ENCODE results near the gene KCNIP1.

- TF ChIP-seq NFE2L2 (conservative IDR thresholded peaks at IDR 0.05; ENCODE audit: low read length) (no peak), POLR2A (IDR thresholded peaks at IDR 0.05; ENCODE audit: low read length) (no peak), HDAC2 (IDR thresholded peaks at IDR 0.05) (no peak), CEBPB (IDR thresholded peaks at IDR 0.05) (no peak), CTCF (IDR thresholded peaks at IDR 0.05) (no peak), MAX (IDR thresholded peaks at IDR 0.05) (no peak), ELK1 (IDR thresholded peaks at IDR 0.05; ENCODE audit: low read depth, low read length) (no peak), JUNB (IDR thresholded peaks at IDR 0.05) (no peak), CHD2 (IDR thresholded peaks at IDR 0.05; ENCODE audit: low read length, partially characterized antibody) (no peak)
Measured at GRCh38 chr5:170532935-170533334, 29.1 kb downstream of the KCNIP1 start.
